ENCODE results near the gene RIN2.
"Not testable (repeated sequence)": the region's sequence is repeated elsewhere in the genome, so short reads cannot be mapped to it uniquely, and the experiment has no call there.

RIN2 gene

GRCh38 chr20:19793716-19794115, 35.7 kb downstream of the RIN2 start:
- DNase-seq = no peak

- no peak for DNase-seq
Observed at GRCh38 chr20:19794941-19795340, 36.9 kb downstream of the RIN2 start.

- no peak for DNase-seq
Observed at GRCh38 chr20:19799325-19799724, 41.3 kb downstream of the RIN2 start.

GRCh38 chr20:19802099-19802491, 44.0 kb downstream of the RIN2 start:
- no peak for DNase-seq

GRCh38 chr20:19802492-19803158, 44.6 kb downstream of the RIN2 start:
- no peak for DNase-seq

GRCh38 chr20:19806276-19806675, 48.2 kb downstream of the RIN2 start:
- DNase-seq = not testable (repeated sequence)

GRCh38 chr20:19806806-19807190, 48.7 kb downstream of the RIN2 start:
- DNase-seq = no peak

GRCh38 chr20:19807191-19807945, 49.3 kb downstream of the RIN2 start:
- DNase-seq = no peak

Measured in OCI-M1 (cell line).